ENCODE data around the gene COL6A3.
"Not testable (repeated sequence)": the region's sequence is repeated elsewhere in the genome, so short reads cannot be mapped to it uniquely, and the experiment has no call there.

Gene COL6A3

DNA sequence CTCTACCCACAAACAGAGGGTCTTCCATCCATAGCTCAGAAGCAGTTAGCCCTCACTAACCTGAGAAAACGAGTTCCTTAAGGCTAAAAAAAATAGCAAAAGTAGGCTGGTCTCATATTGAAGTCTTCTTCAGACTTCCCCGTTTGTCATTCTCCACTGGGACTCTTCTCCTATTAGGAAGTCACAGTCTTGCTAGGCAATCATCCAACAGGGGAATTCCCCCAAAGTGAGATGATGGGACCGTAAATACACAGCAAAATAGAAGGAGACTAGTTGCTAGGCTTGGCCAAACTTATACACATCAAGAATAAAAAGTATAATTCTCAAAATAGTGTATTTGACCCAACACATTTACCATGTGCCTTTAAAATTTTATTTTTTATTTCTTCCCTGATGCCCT lies 34.3 kb downstream of the COL6A3 start:
- no peak for DNase-seq (ENCODE audit: low read depth, low spot score)

DNA sequence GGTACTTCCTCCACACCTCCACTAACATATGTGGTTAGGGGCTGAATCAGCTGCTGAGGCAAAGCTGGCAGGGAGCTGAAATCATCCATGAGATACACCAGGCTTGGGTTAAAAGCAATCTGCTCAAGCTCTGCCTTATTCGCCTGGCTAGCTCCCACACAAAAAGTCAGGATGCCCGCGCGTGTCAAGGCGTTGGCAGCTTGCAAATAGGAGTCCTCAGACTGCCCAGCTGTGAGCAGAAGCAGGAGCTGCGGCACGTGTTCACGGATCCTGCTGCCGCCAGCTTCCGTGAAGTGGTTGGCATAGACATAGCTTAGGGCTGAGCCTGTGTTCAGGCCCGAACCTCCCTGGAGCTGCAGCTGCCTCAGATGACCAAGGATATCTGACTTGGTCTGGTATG lies 35.3 kb downstream of the COL6A3 start:
- no peak for DNase-seq (ENCODE audit: low read depth, low spot score)

DNA sequence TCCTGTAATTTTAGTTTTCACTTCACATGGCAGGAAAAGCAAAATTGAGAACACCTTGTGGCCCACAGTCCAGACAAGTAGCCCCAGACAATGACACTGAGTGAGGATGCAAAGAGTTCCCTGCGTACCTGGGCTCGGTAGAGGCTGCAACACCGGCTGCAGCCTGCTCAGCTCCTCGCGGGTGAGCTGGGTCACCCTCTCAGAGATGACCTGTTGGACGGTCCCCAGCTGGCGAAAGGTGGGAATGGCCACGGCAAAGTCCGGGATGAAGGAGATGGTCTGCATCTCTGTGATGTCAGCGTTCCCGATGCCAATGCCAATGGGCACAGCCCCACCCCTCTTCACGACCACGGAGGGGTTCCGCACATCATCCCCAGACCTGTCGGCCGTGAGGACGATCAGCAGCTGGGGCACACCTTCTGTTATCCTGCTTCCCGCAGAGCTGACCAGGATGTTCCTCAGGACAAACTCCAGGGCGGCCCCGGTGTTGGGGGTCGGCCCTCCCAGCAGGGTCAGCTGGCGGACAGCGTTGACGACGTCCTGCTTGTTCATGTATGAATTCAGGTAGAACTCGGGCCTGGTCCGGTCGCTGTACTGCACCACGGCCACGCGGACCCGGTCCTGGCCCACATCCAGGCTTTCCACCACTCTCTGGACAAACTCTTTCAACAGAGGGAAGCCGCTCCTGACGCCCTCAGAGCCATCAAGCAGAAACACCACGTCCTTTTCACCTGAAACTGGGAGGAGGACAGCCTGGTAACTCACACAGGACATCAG lies 39.5 kb downstream of the COL6A3 start:
- DNase-seq (ENCODE audit: low read depth, low spot score): no peak

DNA sequence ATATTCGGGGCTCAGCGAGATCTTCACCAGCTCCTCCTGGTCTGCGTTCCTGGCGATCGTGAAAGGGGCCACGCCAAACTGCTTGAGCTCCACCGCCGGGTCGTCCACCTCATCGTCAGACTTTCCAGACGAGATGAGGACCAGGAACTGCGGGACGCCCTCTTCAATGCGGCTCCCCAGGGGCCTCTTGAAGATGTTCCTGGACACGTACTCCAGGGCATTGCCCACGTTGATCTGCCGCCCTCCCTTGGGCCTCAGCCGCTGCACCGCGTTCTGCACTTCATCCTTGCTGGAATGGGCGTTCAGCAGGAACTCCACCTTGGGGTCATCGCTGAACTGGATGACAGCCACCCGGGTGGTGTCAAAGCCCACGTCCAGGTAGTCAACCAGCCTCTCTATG lies 42.1 kb downstream of the COL6A3 start:
- no peak for DNase-seq (ENCODE audit: low read depth, low spot score)

DNA sequence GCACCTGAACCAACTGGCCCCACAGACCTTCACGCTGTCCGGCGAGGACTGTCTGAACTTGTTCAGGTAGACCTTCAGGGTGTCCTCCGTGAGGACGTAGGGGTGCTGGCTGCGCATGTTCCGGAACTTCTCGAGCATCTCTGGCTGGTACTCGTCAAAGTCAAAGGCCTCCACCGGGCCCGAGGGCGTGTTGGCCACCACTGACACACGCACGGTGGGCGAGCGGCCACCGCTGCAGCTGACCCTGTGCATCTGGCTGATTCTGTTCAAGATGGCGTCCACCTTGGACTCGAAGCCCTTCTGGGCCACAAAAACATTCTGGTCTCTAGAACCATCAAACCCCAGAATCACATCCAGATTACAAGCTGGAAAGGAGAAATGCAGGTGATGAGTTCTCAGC lies 48.3 kb downstream of the COL6A3 start:
- DNase-seq (ENCODE audit: low read depth, low spot score): no peak

DNA sequence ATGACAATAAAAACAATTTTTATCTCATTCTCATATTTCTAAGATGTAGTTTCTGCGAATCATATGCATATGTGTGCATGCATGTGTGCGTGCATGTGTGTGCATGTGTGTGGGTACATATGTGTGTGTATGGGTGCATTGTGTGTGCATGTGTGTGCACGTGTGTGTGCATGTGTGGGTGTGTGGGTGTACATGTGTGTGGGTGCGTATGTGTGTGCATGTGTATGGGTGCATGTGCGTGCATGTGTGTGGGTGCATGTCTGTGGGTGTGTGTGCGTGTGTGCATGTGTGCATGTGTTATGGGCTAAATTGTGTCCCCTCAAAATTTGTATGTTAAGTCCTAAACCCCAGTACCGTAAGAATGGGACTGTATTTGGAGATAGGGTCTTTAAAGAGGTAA lies 49.3 kb downstream of the COL6A3 start:
- DNase-seq (ENCODE audit: low read depth, low spot score): no peak

DNA sequence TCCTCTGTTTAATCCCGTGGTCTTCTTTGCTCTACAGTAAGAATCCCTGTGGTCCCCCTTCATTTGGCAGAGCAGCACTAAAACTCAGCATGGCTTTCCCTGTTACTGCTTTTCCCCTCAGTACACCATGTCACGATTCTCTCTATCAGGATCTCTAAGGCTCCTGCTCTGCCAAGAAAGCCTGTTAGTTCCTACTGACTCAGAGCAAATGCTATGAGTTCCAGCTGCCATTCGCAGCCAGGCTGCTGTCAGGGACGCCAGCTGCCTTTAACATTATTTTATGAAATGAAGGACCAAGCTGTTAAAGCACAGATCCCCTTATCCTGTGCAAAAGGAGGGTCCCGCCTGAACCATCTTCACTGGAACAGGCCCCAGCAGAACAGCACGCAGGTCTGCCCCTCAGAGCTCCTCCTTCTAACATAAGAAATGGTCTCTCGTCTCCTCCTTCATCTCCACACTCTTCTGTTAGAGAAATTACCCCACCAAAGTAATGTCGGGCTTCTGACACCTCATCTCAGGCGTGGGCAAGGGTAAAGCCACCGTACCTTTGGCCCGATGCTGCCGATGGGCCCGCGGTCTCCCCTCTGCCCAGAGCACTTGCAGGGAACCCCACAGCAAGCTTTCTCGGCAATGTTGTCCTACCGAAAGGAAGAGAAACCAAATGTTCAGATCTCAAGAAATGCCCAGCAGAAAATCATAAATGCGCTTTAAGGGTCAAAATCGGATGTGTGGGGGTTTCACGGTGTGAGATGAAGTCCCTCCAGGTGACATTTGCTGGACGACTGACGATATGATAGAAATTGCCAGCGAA lies 52.6 kb downstream of the COL6A3 start:
- no peak for DNase-seq (ENCODE audit: low read depth, low spot score)

DNA sequence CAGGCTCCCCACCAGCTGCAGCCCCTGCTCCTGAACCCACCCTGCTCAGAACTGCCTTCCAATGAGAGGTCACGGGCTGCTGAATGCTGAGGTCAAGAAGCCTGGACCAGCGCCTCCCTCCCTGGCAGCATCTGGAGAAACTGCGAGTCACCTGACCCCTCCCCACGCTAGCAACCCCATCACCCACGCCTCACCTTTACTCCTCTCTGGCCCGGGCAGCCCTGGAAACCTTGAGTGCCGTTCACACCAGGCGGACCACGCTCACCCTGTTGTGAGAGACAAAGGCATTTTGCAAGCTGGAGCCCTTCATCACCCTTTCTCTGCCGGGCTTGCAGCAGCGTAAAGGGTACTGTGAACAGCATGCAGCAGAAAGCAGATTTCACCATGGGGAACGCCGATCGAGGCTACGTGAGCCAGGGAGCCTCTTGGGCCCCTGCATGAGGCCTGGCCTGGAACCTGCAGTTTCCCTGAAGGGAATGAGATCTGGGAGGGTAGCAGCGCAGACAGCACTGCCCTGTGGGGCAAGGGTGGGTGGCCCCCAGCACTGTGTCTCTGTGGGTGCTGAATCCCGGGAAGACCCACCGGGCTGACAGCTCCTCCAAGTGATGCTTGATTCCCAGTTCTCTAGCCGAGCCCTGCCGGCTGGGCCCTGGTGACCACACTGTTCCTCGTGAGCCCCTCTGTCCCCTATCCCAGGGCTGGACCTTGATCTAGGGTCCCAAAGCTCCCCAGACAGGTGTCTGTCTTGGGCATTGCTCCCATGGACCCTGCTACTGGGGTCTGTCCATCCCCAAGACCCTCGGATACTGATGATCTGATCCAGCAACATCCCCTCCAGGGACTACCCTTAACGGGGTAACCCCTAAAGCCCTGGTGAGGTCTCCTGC lies 53.8 kb downstream of the COL6A3 start:
- no peak for DNase-seq (ENCODE audit: low read depth, low spot score)

DNA sequence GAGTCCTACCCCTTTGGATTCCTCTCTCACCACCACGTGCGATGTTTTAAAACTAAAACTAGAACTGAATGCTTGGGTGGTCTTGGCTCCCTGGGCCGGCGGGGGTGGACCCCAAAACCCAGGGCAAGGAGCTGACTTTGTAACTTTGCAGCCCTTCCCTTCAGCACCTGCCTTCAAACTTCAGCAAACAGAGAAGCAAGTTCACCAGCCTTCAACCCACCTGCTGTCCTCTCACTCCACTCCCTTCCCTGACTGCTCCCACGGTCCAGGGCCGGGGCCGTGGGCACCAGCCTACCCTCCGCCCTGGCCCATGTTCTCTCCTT lies 54.5 kb downstream of the COL6A3 start:
- DNase-seq (ENCODE audit: low read depth, low spot score): no peak

DNA sequence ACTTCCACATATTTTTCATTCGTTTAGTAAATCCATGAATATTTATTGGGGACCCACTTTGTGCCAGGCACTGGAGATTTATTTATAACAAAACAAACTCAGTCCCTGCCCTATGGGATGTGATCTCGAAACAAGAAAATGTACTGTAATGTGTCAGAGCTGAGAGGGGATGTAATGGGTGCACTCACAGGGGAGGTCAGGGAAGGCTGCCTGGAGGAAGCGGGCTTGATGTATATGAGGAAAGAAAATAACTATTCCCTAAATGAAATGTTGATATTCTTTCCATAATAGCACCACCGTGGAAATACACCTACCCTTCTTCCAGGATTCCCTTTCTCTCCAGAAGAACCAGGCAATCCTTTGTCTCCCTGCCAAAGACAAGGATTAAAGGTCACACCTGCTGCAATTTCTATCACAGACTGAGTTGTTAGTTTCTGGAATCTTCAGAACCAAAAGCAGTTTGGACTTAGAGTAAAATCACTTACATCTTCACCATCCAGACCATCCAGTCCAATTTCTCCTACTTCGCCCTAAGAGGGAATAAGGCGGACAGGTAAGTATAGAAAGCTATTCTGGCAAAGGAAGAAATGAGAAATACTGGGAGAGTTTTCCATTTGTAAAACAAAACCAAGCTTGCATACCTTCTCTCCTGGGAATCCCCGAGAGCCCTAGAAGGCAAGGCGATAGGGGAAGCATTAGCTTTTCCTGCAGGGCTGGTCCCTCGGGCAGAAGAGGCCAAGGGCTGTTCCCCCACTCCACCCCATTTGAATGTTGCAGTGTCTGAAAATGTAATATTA lies 55.0 kb downstream of the COL6A3 start:
- no peak for DNase-seq (ENCODE audit: low read depth, low spot score)

DNA sequence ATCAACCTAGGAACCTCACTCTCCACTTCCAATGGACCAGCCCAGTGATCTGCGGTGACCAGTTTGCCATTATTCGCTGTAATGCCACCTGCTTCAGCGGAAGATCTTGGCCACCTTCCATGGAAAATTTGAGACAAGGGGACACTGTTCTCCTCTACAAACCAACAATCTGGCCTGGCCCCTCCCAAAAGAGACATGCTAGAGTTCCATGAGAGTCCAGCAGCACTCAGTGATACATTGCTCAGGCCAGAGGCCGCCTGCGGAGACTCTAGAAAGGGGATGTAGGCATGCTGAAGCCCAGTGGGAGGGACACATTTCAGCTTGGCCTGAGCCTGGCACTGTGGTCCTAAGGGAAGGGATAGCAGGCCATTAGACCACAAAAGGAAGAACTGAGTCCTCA lies 58.3 kb downstream of the COL6A3 start:
- no peak for DNase-seq (ENCODE audit: low read depth, low spot score)

DNA sequence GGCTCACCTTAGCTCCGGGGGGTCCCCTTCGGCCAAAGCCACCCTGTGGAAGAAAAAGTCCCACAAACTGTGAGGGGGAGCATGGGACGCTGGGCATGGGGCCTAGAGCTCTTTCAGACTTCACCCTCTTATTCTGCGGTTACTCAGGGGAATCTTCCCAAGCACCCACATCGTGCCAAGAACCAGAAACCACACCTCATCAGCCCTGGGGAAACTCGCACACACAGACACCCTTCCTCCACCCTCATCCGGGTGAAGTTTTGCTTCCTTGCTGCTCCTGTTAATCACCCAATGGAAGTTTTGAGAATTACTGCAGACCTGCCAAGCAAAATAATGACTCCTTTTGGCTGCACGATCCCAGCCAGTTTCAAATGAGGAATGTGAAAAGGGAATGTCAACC lies 59.1 kb downstream of the COL6A3 start:
- DNase-seq (ENCODE audit: low read depth, low spot score): no peak

DNA sequence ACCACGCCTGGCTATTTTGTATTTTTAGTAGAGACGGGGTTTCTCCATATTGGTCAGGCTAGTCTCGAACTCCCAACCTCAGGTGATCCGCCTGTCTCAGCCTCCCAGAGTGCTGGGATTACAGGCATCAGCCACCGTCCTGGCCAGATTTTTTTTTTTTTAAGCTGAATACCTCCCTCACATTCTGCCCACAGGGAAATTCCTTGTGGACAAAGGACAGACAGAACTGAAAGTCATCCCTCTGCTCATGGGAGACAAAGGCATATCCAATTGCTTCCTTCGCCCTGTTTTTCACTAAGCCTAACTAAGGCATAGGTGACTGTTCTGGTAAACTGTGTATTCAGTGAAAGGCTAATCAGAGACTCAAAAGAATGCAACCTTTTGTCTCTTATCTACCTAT lies 59.8 kb downstream of the COL6A3 start:
- not testable (repeated sequence) for DNase-seq (ENCODE audit: low read depth, low spot score)

DNA sequence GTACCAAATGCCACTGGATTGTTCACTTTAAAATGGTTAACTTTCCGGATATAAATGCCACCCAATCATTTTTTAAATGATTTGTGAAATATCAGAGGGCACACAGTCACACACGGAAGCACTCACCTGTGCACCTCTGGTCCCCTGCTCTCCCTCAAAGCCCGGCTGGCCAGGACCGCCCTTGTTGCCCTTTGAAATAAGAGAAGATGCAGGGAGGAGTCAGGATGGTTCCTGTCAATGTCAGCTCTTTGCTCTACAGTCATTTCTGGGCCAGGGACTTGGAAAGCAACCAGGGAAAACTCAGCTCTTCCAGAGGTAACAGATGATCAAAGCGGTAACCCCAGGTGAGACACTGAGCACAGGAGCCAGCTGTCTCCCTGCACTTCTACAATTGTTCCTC lies 60.7 kb downstream of the COL6A3 start:
- DNase-seq (ENCODE audit: low read depth, low spot score): no peak

DNA sequence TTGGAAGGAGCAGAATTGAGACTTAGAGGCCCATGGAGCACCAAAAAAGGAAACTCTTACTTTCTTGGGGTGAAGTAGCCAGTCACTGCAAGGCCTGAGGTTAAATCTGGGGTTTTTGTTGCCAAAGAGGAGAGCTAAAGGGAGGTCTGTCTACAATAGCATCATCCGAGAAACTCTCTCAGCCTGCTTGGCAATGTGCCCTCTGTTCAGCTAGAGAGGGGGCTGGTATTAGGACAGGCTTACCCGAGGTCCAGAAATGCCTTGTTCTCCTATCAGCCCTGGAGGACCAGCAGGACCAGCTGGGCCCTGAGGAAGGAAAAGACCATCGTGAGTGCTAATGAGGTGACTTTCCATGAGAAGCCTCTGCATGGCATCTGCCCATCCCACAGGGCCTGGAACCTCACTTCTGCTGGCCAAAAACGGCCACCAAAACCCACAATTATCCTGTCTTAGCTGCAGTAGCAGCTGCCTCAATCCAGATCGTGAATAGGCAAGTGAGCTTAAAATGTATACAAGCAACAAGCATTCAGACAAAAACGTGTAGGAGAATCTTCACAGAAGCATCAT lies 61.6 kb downstream of the COL6A3 start:
- DNase-seq (ENCODE audit: low read depth, low spot score): no peak

DNA sequence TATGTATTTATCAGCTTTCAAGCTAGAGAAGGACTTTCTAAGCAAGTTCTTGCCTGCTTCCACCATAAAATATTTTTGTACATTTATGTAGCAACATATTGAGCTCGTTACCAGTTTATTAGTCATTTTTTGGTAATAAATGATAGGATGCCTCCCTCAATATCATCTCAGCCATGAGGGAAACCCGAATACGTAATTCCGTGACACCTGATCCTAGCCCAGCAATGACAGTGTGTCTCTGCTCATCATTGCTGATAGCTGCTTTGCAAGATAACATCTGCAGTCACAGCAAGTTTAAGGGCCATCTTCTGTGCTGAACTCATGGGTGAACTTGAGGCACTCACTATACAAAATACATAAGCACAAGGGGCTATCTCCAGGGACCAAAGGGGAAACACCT lies 62.2 kb downstream of the COL6A3 start:
- no peak for DNase-seq (ENCODE audit: low read depth, low spot score)

DNA sequence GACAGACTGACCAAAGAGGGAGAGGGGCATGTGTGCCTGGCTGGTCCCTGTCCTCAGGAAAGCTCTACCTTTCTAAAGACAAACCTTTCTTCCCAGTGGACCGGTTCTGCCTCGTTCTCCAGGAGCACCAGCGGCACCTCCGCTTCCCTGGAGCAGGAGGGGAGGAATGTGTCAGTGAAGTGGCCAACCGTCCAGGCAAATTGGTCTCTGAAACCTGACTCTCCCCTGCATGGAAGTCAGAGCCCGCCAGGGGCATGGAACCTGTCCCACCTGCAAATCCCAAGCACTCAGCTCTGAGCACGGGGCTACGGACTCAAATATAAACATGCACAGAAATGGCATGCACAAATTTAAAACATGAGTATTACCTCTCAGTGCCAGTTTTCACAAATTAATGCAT lies 62.9 kb downstream of the COL6A3 start:
- no peak for DNase-seq (ENCODE audit: low read depth, low spot score)

DNA sequence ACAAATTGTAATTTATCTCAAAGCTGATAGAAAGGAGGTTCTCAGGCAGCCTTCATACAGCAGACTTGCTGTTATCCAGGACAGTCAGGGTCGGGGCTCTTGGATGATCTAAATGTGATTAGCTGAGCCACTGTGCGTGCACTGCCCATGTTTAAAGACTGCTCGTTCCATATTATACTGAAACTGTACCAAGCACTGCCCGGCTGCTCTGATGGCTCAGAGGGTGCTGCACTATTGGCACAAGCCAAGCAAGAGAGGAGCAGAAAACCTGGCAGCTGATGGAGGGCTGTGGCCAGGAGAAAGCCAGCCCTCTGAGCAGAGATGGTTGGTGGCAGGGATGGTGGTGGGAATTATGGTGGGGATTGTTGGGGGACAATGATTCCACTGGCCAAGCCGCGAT lies 63.4 kb downstream of the COL6A3 start:
- DNase-seq (ENCODE audit: low read depth, low spot score): no peak

DNA sequence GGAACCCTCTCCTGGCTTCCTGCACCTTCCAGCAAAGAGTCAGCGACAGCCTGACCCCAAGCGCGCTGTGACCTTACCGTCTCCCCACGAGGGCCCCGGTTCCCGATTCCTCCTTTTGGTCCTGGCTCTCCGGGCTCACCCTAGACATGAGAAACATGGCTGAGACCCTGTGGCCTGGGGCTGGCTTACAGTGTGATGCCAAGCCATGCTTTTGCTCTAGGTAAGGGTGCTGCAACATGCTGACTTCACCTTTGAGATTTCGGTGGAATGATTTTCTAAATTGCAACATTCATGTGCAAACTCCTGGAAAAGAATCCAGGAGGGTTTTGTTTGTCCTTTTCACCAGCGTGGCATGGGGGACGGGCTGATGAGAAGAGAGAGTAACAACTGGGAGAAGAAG lies 63.9 kb downstream of the COL6A3 start:
- DNase-seq (ENCODE audit: low read depth, low spot score): no peak

DNA sequence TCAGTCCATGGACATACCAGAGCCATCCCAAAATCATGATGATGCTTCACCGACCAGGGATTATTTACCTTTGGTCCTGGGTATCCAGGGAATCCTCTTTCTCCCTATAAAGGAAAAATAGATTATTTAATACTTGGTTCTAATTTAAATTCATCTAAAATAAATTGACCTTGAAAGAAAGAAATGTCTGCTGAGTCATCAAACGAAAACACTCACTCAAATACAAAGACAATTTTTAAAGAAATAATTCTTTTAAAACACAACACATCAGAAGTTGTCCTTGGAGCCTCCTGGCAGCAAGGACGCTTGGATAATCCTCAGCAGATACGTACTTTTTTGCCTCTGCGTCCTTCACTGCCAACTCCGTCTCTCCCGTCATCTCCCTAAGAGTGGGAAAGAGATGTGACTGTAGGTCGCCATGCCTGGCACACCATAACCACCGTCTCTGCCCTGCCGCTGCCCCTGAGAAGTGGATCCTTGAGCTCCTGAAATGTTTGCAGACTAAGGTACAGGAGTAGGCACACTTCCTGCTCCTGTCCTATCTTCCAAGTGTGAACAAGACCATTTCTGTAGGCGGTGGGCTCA lies 65.6 kb downstream of the COL6A3 start:
- no peak for DNase-seq (ENCODE audit: low read depth, low spot score)

Measured in smooth muscle cell of the brain vasculature (primary cell).